Head of caudate nucleus (tissue), 42 donors: Measurements from ENCODE around the gene TRIM46.
"Not testable (repeated sequence)": the region's sequence is repeated elsewhere in the genome, so short reads cannot be mapped to it uniquely, and the experiment has no call there.

ENCODE experiments used
- DNase-seq, 42 donors: peaks; one replicate each; pipeline versions ENCODE4 v3.0.0 to v3.0.0-alpha.2; 2020 to 2021; ENCODE audit warnings: mixed read lengths in 7 of 42
- intact Hi-C: fragments of 100-400 bp; cut with DNase I; formaldehyde crosslinking; loops from one replicate; pipeline ENCODE4 v1.15.0; 2022

Gene TRIM46

GRCh38 chr1:155233502-155233901, 59.9 kb downstream of the TRIM46 start:
- intact Hi-C loops, DNase-seq: not testable (repeated sequence)
